HuH-7 (cell line): ENCODE results near the gene KRTAP5-6.
"Not testable (repeated sequence)": the region's sequence is repeated elsewhere in the genome, so short reads cannot be mapped to it uniquely, and the experiment has no call there.

Source experiments
- DNase-seq: peaks from one replicate; pipeline ENCODE4 v3.0.0; 2011; ENCODE audit warnings: low spot score

The KRTAP5-6 gene

GRCh38 chr11:1683904-1684572 is 13.0 kb upstream of the KRTAP5-6 start:
- not testable (repeated sequence) for DNase-seq

DNA sequence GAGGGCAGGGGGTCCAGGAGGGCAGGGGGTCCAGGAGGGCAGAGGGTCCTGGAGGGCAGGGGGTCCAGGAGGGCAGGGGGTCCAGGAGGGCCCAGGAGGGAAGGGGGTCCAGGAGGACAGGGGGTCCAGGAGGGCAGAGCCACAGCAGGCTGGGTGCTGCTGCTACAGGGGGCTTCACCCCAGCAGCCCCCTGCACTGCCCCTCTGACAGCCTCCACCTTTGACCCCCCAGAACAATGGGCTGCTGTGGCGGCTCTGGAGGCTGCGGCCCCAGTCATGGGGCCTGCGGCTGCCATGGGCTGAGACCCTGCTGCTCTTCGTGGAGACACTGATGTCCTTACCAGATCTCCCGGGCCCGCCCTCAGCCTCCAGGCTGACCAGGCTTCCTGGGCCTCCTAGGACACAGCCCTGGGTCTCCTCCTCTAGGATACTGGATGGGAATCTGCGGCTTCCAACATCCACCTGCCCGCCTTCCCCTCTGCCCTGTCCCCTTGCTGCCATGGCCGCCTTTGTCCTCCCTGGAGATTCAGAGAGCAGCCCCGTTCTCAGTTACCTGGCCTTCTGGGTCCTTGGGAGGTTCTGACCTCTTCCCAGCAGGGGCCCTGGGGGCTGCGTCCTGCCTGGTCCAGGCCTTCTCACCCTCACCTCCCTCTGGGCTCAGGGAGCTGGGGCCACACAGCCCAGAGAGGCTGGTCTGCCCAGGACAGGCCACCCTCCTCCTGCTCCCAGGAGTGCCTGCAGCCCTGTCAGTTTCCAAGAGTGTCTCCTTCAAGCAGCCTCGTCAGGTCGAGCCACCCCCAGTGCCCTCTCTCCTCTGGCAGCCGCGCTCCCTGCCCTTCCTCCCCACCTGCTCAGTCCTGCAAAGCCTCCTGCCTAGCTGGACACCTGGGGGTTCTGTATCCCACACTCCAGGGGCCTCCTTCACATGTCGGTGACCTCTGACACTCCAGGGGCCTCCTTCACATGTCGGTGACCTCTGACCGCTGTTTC is 11.8 kb upstream of the KRTAP5-6 start:
- DNase-seq: not testable (repeated sequence)

DNA sequence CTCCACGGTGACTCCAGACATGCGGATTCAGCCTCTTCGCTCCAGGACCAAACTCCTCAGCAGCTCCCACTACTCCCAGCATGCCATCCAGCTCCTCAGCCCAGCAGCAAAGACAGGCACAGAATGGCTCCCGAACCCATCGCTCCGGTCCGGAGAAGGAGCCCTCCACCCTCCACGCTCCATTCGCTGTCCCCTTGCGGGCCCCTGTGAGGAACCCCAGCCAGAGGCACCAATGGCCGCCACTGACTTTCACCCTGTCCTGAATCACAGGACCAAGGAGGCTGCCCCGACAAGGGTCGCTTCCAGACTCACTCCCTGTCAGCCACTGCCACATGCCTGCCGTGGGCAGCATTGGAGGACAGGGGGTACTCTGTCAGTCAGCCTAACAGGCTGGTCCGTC is 10.8 kb upstream of the KRTAP5-6 start:
- not testable (repeated sequence) for DNase-seq

GRCh38 chr11:1688336-1688947 is 8.6 kb upstream of the KRTAP5-6 start:
- not testable (repeated sequence) for DNase-seq

GRCh38 chr11:1689250-1690166 is 7.5 kb upstream of the KRTAP5-6 start:
- not testable (repeated sequence) for DNase-seq

GRCh38 chr11:1690167-1691025 is 6.6 kb upstream of the KRTAP5-6 start:
- DNase-seq: no peak

DNA sequence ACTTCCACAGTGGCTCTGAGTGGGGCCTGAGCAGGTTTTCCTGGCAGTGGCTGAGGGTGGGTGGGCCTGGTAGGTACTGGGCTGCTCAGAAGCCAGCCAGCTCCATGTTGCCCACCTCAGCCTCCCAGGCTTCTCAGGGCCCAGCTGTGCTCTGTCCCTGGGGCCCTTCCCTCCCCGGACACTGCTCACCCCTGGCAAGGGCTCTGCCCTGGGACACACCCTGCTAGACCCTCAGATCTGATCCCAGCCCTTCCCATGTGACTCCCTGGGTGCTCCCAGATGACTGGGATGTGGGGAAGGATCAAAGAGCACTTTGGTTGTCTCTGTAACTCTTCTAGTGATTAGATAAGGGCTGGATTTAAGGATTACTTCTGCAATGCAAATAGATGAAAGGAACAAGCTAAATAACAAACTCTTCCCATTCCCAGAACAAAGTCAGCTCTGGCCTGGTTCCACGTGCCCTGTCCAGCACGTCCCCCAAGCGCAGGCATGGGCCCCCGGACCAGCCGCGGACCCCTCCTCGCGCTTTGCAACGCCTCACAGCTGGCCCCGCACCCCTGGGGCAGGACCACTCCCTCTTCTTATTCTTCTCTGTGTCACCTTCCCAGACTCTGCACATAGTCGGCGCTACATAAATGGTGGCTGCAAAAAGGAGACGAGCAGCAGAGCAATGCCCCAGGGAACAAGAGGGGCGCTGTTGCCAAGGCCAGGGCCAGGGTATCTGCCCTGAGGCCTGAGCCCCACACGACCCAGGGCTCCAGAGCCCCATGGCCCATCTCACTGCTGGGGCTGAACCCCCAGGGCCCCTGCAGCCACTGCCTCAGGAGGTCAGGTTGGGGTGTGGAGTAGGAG is 5.7 kb upstream of the KRTAP5-6 start:
- peak; percentile 81 for DNase-seq

DNA sequence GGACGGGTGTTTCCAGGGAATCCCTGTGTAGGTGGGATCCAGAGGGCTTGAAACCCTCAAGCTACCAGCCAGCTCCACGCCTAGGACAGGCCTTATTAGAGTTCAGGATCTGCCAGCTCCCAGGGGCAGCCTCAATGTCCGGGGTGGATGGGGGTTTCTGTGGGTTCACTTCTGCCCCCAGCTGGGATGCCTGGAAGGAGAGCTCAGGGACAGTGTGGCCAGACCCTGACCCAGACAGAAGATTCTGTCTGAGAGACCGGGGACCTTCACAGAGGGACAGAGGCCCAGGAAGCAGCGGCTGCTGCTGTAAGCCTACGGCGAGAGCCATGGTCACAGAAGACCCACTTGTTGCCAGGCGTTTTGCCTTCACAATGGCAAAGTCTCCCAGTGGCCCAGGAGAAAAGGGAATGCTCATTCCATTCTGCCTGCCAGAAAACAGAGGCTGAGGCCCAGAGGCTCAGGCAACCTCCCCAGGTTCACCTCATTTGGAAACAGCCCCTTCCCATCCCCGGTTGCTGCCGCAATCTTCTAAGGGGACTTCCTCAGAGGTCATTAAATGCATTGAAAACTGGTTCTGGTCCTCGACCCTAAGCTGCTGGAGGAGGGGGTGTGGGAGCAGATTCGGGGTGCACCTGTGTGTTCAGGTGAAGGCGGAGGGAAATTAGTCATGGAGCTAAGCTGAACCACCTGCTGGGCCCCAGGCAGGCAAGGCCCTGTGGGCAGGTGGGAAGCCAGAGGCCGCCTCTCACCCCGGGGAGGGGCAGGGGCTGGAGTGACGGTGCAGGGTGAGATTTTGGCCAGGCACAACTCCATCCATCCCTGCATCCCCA is 4.9 kb upstream of the KRTAP5-6 start:
- no peak for DNase-seq

- no peak for DNase-seq
Measured at GRCh38 chr11:1692708-1693326, 4.2 kb upstream of the KRTAP5-6 start.

DNA sequence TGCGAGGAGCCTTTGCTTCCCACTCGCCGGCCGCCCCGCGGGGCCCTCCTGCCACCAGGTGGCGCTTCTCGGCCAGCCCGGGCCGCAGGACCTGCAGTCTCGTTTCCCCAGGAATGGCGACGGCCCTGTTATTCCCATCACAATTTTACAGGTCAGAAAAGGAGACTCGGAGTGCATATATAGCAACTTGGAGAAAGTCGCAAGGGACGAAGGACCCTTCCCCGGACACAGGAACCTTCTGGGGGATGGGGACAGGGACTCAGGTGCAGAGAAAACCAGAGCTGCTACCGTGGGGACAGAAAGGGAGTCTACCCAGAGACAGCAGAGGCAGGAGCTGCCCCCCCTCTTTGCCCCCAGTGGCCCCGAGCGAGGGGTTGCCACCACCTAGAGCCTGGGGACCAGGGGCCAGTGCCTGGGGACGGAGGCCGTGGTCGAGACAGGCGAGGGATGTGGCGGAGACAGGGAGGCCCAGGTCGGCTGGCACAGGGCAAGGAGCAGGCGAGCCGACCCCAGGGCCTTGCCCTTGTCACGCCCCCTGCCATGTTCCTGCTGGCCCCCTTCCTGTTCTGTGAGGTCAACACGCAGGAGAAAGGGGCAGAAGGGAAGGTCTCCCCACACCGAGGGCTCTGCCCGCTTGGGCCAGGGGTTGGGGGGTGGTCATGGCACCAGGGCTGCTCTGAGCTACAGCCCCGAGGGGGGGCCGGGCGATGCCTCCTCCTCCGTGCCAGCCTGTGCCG is 3.5 kb upstream of the KRTAP5-6 start:
- peak; percentile 91 for DNase-seq

DNA sequence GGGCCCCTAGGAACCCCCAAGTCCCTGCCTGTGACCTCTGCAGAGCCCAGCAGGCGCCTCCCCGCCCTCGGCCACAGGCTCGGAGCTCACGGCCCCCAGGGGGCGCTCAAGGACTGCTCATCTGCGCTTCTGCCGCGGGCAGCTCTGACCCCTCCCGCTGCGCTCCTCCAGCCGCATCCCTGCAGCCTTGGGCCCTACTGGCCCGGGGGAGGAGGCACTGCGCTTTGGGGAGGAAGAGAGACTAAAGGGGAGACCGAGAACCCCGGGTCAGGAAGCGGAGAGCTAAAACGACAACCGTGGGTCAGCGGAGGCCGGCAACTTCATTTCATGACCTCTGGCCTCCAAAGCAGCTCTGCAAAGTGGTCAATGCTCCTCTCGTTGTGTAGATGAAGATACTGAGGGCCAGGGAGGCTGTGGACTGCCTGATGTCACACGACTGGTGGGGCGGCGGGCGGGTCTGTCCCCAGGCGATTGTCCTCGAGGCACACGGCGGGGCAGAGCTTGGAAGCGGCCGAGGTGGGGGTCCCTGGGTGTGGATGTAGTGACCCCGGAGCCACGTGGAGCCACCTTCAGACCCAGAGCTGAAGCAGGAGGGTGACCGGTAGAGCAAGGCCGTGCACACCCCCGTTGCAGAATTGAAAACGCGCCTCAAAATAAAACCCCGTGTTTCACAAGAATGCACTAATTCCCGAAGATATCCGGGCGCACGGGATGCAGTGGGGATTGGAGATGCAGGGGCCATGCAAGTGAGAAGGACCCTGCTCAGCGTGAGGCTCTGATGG is 2.7 kb upstream of the KRTAP5-6 start:
- DNase-seq: peak; percentile 92

- DNase-seq: no peak
Measured at GRCh38 chr11:1694846-1695547, 2.0 kb upstream of the KRTAP5-6 start.

DNA sequence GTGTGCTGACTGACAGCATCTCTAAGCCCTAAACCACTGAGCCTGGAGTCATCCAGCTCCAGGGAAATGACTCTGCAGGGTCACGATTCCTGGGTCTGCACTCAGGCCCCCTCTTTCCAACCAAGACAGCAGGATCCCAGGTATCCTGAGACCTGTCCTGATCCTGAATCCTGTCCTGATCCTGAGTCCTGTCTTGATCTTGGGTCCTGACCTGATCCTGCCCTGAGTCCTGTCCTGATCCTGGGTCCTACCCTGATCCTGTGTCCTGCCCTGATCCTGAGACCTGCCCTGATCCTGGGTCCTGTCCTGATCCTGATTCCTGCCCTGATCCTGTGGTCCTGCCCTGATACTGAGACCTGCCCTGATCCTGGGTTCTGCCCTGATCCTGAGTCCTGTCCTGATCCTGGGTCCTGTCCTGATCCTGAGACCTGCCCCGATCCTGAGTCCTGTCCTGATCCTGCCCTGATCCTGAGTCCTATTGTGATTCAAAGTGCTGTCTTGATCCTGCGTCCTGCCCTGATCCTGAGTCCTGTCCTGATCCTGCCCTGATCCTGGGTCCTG is 1.4 kb upstream of the KRTAP5-6 start:
- DNase-seq: no peak

DNA sequence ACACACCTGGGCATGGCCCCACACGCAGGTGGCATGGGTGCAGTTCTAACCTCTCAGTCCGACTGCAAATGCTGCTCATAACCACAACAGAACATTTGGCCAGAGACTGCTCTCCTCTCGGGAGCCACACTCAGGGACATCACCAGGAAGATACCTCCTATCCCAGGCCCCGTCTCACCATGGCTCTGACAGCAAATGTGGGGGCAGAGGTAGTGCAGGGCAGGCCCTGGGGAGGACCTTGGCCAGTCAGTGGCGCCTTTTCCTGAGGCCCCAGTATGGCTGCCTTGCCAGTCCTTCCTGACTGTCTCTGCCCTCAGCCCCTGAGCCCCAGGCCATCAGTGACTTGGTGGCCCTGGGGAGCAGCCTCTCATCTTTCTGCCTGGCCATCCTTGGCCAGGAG is 2.8 kb downstream of the KRTAP5-6 start:
- DNase-seq: no peak

DNA sequence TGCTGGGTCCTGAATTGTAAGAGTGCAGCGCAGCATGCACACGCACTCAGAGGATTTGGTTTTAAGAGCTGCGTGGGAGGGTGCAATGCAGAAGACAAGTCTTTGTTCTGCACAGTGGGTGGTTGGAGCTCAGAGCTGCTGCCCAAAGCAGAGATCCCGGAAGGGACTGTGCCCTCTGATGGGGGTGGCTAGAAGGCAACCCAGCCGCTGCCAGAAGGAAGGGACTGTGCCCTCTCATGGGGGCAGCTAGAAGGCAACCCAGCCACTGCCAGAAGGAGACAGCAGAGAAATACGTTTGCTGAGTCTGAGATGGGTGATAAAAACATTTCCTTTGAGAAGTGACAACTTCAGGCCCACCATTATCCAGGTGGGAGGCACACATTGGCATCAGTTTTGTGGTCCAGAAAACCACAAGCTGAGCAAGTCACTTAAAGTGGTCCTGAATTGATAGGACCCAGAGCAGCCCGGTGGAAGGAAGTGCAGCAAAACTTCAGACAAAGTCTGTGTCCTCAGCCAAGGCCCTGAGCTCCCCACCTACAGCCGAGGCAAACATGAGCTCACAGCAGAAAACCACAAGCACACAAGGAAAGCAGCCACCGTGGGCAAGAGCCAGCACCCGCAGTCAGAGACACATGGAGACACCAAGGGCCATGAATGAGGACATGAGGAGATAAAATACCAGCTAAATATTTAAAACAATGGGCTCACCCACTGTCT is 4.3 kb downstream of the KRTAP5-6 start:
- DNase-seq: no peak
